ENCODE data around the gene GPR119. TPM values are rescaled to one million over a fixed set of nuclear protein-coding genes. Genes with fewer than 3 reads are reported as not detected.

GPR119 gene
- total RNA-seq, 1 experiment from 2014 or later, result not detected

DNA sequence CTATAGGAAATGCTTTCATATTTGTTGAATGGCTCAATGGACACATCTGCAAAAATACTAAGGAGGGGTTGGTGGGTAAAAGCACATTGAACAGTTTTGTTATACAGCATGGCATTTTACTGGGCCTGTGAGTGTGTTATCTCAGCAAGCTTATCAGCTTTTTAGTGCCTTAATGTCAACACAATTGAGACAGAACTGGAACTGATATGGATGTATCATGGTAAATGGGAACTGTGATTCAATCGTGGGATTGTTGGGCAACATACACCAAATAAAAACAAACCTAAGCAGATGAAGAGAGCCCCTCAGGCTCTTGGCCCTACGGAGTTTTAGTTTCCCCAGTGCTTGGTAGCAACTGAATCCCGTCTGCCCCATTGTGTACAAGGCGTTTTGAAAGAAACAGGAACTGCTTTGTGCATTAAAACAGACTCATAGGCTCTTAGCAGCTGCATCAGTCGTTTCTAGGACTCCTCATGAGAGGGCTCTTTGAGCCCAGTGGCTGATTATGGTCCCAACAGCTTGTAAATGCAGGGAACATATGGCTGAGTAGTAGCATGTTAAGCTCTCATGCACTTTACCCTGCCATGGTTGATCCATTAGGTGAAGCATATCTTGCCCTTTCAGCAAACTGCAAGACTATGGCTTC lies 7.3 kb downstream of the GPR119 start:
- Histone ChIP-seq H3K79me2 (ENCODE audit: insufficient read depth, low read length) (no peaks in the 10 kb centered on the region), H3K23me2 (ENCODE audit: insufficient read length, low read depth, low read length, poor library complexity, severe bottlenecking) (no peaks in the 10 kb centered on the region), H4K91ac (ENCODE audit: insufficient read length, low read depth, low read length) (no peak overlapping the region), H3K4me2 (ENCODE audit: insufficient read depth, insufficient read length, low read length) (no peak overlapping the region), H3K18ac (ENCODE audit: insufficient read length, low read depth, low read length) (no peak overlapping the region), H3K9me3 (ENCODE audit: control insufficient read depth, low read depth, low read length) (peaks cover 16% of the 10 kb centered on the region), H3K27ac (ENCODE audit: insufficient read length, low read depth, low read length) (no peak overlapping the region), H3K4me1 (ENCODE audit: insufficient read depth, low read length) (no peaks in the 10 kb centered on the region), H3K9ac (ENCODE audit: extremely low read depth, insufficient read length, low read length) (no peak overlapping the region), H2BK120ac (ENCODE audit: low read depth, low read length, poor library complexity, severe bottlenecking) (no peak overlapping the region), H2AK5ac (ENCODE audit: insufficient read length, low read length) (no peak overlapping the region), H2BK20ac (ENCODE audit: low read depth, low read length, poor library complexity, severe bottlenecking) (no peak overlapping the region), H2AFZ (ENCODE audit: low read length) (no peak overlapping the region), H2BK15ac (ENCODE audit: low read depth, low read length) (no peak overlapping the region), H3K56ac (ENCODE audit: insufficient read length, low read depth, low read length) (no peak overlapping the region), H4K5ac (ENCODE audit: insufficient read length, low read depth, low read length) (no peak overlapping the region), H4K20me1 (ENCODE audit: control insufficient read depth, insufficient read depth, insufficient read length) (no peaks in the 10 kb centered on the region), H3K27me3 (ENCODE audit: insufficient read depth, low read length) (no peaks in the 10 kb centered on the region), H3K23ac (ENCODE audit: insufficient read length, low read depth, low read length) (no peak overlapping the region), H4K8ac (replicated peaks; ENCODE audit: insufficient read length, low read depth, low read length) (no peak overlapping the region), H2BK5ac (ENCODE audit: insufficient read length, low read length) (no peak overlapping the region), H3K79me1 (ENCODE audit: insufficient read depth, low read depth, low read length, poor library complexity, severe bottlenecking) (no peaks in the 10 kb centered on the region), H3T11ph (ENCODE audit: low read length) (no peak overlapping the region), H3K14ac (ENCODE audit: insufficient read depth, low read length) (no peak overlapping the region), H3K4ac (ENCODE audit: low read depth, low read length) (no peak overlapping the region), H2BK12ac (ENCODE audit: insufficient read length, low read depth, low read length) (no peak overlapping the region)
- Mint-ChIP-seq H3K27ac (no peak overlapping the region), H3K27me3 (ENCODE audit: low read depth) (no peaks in the 10 kb centered on the region), H3K9me3 (peaks cover 0 to 12% of the 10 kb centered on the region in 2 experiments; a peak in 2 of 5 replicates), H3K4me1 (no peaks in the 10 kb centered on the region), H3K36me3 (ENCODE audit: insufficient read depth in 1 of 3, low read depth in 3 of 3) (no peaks in the 10 kb centered on the region; a peak in 1 of 7 replicates), H3K4me3 (no peak overlapping the region)
- TF ChIP-seq, protein P1, sequence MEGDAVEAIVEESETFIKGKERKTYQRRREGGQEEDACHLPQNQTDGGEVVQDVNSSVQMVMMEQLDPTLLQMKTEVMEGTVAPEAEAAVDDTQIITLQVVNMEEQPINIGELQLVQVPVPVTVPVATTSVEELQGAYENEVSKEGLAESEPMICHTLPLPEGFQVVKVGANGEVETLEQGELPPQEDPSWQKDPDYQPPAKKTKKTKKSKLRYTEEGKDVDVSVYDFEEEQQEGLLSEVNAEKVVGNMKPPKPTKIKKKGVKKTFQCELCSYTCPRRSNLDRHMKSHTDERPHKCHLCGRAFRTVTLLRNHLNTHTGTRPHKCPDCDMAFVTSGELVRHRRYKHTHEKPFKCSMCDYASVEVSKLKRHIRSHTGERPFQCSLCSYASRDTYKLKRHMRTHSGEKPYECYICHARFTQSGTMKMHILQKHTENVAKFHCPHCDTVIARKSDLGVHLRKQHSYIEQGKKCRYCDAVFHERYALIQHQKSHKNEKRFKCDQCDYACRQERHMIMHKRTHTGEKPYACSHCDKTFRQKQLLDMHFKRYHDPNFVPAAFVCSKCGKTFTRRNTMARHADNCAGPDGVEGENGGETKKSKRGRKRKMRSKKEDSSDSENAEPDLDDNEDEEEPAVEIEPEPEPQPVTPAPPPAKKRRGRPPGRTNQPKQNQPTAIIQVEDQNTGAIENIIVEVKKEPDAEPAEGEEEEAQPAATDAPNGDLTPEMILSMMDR (conservative IDR thresholded peaks at IDR 0.05), result no peak
- DNase-seq, result no peak
- WGBS (ENCODE audit: extremely low coverage, insufficient read length, low lambda C conversion rate), result no CpG with 5 or more reads among the region's 5 CpGs
